Measurements from ENCODE around the gene LETMD1.

The LETMD1 gene

GRCh38 chr12:51018956-51019355, 29.2 kb upstream of the LETMD1 start:
- H3K4me3 ChIP-seq (ENCODE audit: low read depth, low read length): no peak overlapping the region
- no peak for TF ChIP-seq CTCF (IDR thresholded peaks at IDR 0.05; ENCODE audit: low read depth, low read length)

GRCh38 chr12:51019927-51020326, 28.2 kb upstream of the LETMD1 start:
- no peak for TF ChIP-seq CTCF (IDR thresholded peaks at IDR 0.05; ENCODE audit: low read depth, low read length)
- no peak overlapping the region for H3K4me3 ChIP-seq (ENCODE audit: low read depth, low read length)

- no peak overlapping the region for H3K4me3 ChIP-seq (ENCODE audit: low read depth, low read length)
- no peak for TF ChIP-seq CTCF (IDR thresholded peaks at IDR 0.05; ENCODE audit: low read depth, low read length)
Observed at GRCh38 chr12:51020448-51021182, 27.5 kb upstream of the LETMD1 start.

- no peak for TF ChIP-seq CTCF (IDR thresholded peaks at IDR 0.05; ENCODE audit: low read depth, low read length)
- H3K4me3 ChIP-seq (ENCODE audit: low read depth, low read length): no peak overlapping the region
Observed at GRCh38 chr12:51021694-51022093, 26.4 kb upstream of the LETMD1 start.

- peak overlapping the region; percentile 77 for H3K4me3 ChIP-seq (ENCODE audit: low read depth, low read length)
- no peak for TF ChIP-seq CTCF (IDR thresholded peaks at IDR 0.05; ENCODE audit: low read depth, low read length)
Observed at GRCh38 chr12:51023625-51024382, 24.3 kb upstream of the LETMD1 start.

- TF ChIP-seq CTCF (IDR thresholded peaks at IDR 0.05; ENCODE audit: low read depth, low read length): no peak
- peak overlapping the region; percentile 77 for H3K4me3 ChIP-seq (ENCODE audit: low read depth, low read length)
Observed at GRCh38 chr12:51025338-51025835, 22.7 kb upstream of the LETMD1 start.

Measured in WI38 (cell line).